Panc1 (cell line): ENCODE results near the gene FLT1.

Source experiments
- POLR2AphosphoS5 ChIP-seq: IDR thresholded peaks from 2 replicates; pipeline ENCODE4 v1.6.1; 2012; ENCODE audit warnings: mild to moderate bottlenecking, low read depth, low read length, moderate library complexity
- SIN3A ChIP-seq: IDR thresholded peaks from 2 replicates; pipeline ENCODE4 v1.6.1; 2012; ENCODE audit warnings: low read depth, mild to moderate bottlenecking, low read length, moderate library complexity, borderline replicate concordance; ENCODE audit not compliant: insufficient read depth
- TCF7L2 ChIP-seq: IDR thresholded peaks from 2 replicates; pipeline ENCODE4 v1.6.1; 2011; ENCODE audit warnings: mild to moderate bottlenecking, low read depth, low read length, inconsistent platforms
- TF ChIP-seq, protein P1 (sequence below): fragments of 450-650 bp; IDR thresholded peaks from 2 replicates; pipeline ENCODE4 v1.5.1; 2017; ENCODE audit warnings: mild to moderate bottlenecking
- TF ChIP-seq, protein P2 (sequence below), 2 experiments: IDR thresholded peaks; 2 replicates each; pipeline ENCODE4 v1.6.1; 2011 to 2012; ENCODE audit warnings: low read depth in 2 of 2, control low read depth in 1 of 2, low read length in 1 of 2, mild to moderate bottlenecking in 1 of 2, moderate library complexity in 1 of 2; ENCODE audit not compliant: insufficient read depth in 1 of 2

- TF ChIP-seq, protein P1, sequence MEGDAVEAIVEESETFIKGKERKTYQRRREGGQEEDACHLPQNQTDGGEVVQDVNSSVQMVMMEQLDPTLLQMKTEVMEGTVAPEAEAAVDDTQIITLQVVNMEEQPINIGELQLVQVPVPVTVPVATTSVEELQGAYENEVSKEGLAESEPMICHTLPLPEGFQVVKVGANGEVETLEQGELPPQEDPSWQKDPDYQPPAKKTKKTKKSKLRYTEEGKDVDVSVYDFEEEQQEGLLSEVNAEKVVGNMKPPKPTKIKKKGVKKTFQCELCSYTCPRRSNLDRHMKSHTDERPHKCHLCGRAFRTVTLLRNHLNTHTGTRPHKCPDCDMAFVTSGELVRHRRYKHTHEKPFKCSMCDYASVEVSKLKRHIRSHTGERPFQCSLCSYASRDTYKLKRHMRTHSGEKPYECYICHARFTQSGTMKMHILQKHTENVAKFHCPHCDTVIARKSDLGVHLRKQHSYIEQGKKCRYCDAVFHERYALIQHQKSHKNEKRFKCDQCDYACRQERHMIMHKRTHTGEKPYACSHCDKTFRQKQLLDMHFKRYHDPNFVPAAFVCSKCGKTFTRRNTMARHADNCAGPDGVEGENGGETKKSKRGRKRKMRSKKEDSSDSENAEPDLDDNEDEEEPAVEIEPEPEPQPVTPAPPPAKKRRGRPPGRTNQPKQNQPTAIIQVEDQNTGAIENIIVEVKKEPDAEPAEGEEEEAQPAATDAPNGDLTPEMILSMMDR, result no peak
- TF ChIP-seq, protein P2, sequence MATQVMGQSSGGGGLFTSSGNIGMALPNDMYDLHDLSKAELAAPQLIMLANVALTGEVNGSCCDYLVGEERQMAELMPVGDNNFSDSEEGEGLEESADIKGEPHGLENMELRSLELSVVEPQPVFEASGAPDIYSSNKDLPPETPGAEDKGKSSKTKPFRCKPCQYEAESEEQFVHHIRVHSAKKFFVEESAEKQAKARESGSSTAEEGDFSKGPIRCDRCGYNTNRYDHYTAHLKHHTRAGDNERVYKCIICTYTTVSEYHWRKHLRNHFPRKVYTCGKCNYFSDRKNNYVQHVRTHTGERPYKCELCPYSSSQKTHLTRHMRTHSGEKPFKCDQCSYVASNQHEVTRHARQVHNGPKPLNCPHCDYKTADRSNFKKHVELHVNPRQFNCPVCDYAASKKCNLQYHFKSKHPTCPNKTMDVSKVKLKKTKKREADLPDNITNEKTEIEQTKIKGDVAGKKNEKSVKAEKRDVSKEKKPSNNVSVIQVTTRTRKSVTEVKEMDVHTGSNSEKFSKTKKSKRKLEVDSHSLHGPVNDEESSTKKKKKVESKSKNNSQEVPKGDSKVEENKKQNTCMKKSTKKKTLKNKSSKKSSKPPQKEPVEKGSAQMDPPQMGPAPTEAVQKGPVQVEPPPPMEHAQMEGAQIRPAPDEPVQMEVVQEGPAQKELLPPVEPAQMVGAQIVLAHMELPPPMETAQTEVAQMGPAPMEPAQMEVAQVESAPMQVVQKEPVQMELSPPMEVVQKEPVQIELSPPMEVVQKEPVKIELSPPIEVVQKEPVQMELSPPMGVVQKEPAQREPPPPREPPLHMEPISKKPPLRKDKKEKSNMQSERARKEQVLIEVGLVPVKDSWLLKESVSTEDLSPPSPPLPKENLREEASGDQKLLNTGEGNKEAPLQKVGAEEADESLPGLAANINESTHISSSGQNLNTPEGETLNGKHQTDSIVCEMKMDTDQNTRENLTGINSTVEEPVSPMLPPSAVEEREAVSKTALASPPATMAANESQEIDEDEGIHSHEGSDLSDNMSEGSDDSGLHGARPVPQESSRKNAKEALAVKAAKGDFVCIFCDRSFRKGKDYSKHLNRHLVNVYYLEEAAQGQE (IDR thresholded peaks at IDR 0.05; ENCODE audit: insufficient read depth in 1 of 2, low read depth in 2 of 2, low read length in 1 of 2), result no peak
- TF ChIP-seq POLR2AphosphoS5, result no peak
- no peak for TF ChIP-seq SIN3A
- TF ChIP-seq TCF7L2, result no peak
These were observed 208.7 kb downstream of the FLT1 start for GRCh38 chr13:28286263-28286662.
